GM12878 (cell line): ENCODE measurements around the gene DMAC1. TPM values are rescaled to one million over a fixed set of nuclear protein-coding genes. Genes with fewer than 3 reads are reported as not detected.

Experiments used
- ATAC-seq: fragments of 200-7000 bp; cut with Tn5 transposase; 3 replicates; pipeline ENCODE4 v1.9.1; 2020; ENCODE audit warnings: mild to moderate bottlenecking, moderate library complexity
- BruUV-seq: library from RNA; stranded (reverse); fragments of 400-500 nt; replicated peaks from 2 replicates; lab custom pipeline; 2021; lab: Mats Ljungman, UMichigan
- CTCF ChIA-PET: fragments of 300-600 bp; sonication (Branson Sonifier 250); formaldehyde crosslinking; extraction: SDS; loops from one replicate; lab custom pipeline; 2021; ENCODE audit warnings: inconsistent platforms; lab: Yijun Ruan, JAX
- POLR2A ChIA-PET: fragments of 350-600 bp; formaldehyde crosslinking; extraction: SDS; loops from one replicate; lab custom pipeline; 2021; ENCODE audit warnings: inconsistent platforms; lab: Charles Lee
- RAD21 ChIA-PET: fragments of 300-600 bp; sonication (Branson Sonifier 250); formaldehyde crosslinking; loops from one replicate; lab custom pipeline; 2023; ENCODE audit warnings: antibody characterized with exemption; ENCODE audit not compliant: unreplicated experiment; lab: Charles Lee
- SMC1A ChIA-PET: fragments of 300-600 bp; sonication (Branson Sonifier 250); formaldehyde crosslinking; loops from one replicate; lab custom pipeline; 2023; ENCODE audit not compliant: unreplicated experiment, uncharacterized antibody; lab: Charles Lee
- DNase-seq: peaks from one replicate; pipeline ENCODE4 v3.0.0-alpha.2; 2011; ENCODE audit warnings: low read depth, low spot score
- FAIRE-seq: peaks from 3 replicates; lab custom pipeline; 2011; peaks lifted over from hg19 to GRCh38; lab: Jason Lieb, UNC
- H2AFZ ChIP-seq: 2 replicates; pipeline ENCODE4 v1.6.0; 2011; ENCODE audit warnings: low read depth, low read length, control low read depth; ENCODE audit not compliant: control insufficient read depth
- H3K27ac ChIP-seq: 2 replicates; pipeline ENCODE4 v1.5.1; 2011; ENCODE audit warnings: control low read depth; ENCODE audit not compliant: control insufficient read depth, insufficient read depth
- H3K27me3 ChIP-seq, 2 experiments: replicated peaks in 1 of 2; 2 replicates each; pipeline versions ENCODE4 v1.6.0 to v1.6.1; 2011; ENCODE audit warnings: low read length in 1 of 2; ENCODE audit not compliant: control insufficient read depth in 2 of 2, insufficient read depth in 2 of 2
- H3K36me3 ChIP-seq, 2 experiments: 2 replicates each; pipeline ENCODE4 v1.5.1; 2011; ENCODE audit warnings: low read length in 1 of 2; ENCODE audit not compliant: control insufficient read depth in 2 of 2, insufficient read depth in 2 of 2
- H3K4me1 ChIP-seq: 2 replicates; pipeline ENCODE4 v1.6.1; 2011; ENCODE audit warnings: mild to moderate bottlenecking, low read length, moderate library complexity, mixed read lengths; ENCODE audit not compliant: control insufficient read depth, insufficient read depth
- H3K4me2 ChIP-seq: 2 replicates; pipeline ENCODE4 v1.6.0; 2011; ENCODE audit warnings: control low read depth; ENCODE audit not compliant: control insufficient read depth, insufficient read depth
- H3K4me3 ChIP-seq: fragments of 200-600 bp; sonication (generic); 2 replicates; pipeline ENCODE4 v1.5.1; 2016
- H3K79me2 ChIP-seq: 2 replicates; pipeline ENCODE4 v1.6.0; 2011; ENCODE audit warnings: low read length; ENCODE audit not compliant: control insufficient read depth, insufficient read depth
- H3K9ac ChIP-seq: 2 replicates; pipeline ENCODE4 v1.8.0; 2011; ENCODE audit warnings: low read length, control low read depth, mixed read lengths; ENCODE audit not compliant: control insufficient read depth, insufficient read depth
- H3K9me3 ChIP-seq: replicated peaks from 3 replicates; pipeline ENCODE4 v1.5.1; 2011; ENCODE audit warnings: mild to moderate bottlenecking, low read length; ENCODE audit not compliant: control insufficient read depth, insufficient read depth
- H4K20me1 ChIP-seq: 2 replicates; pipeline ENCODE4 v1.6.0; 2011; ENCODE audit not compliant: control insufficient read depth, insufficient read depth
- ATF7 ChIP-seq: fragments of 450-650 bp; IDR thresholded peaks from 2 replicates; pipeline ENCODE4 v1.6.1; 2016; ENCODE audit warnings: low read depth, mild to moderate bottlenecking
- BRCA1 ChIP-seq: IDR thresholded peaks from 2 replicates; pipeline ENCODE4 v1.6.1; 2011; ENCODE audit warnings: low read depth, low read length, improper control_type of control experiment
- MLLT1 ChIP-seq: fragments of 450-650 bp; IDR thresholded peaks from 2 replicates; pipeline ENCODE4 v1.6.1; 2016; ENCODE audit warnings: mild to moderate bottlenecking
- MTA2 ChIP-seq: fragments of 450-650 bp; IDR thresholded peaks from 2 replicates; pipeline ENCODE4 v1.6.1; 2016; ENCODE audit warnings: low read depth, mild to moderate bottlenecking, moderate library complexity
- PKNOX1 ChIP-seq: fragments of 450-650 bp; IDR thresholded peaks from 2 replicates; pipeline ENCODE4 v1.6.1; 2016; ENCODE audit warnings: mild to moderate bottlenecking
- RELA ChIP-seq: fragments of 450-650 bp; IDR thresholded peaks from 2 replicates; pipeline ENCODE4 v1.8.0; 2014; ENCODE audit warnings: borderline replicate concordance; ENCODE audit not compliant: partially characterized antibody
- RELB ChIP-seq: fragments of 450-650 bp; IDR thresholded peaks from 2 replicates; pipeline ENCODE4 v1.6.1; 2017; ENCODE audit warnings: low read depth, mild to moderate bottlenecking, moderate library complexity
- ZNF274 ChIP-seq: IDR thresholded peaks from one replicate; pipeline ENCODE4 v1.8.0; 2011; ENCODE audit not compliant: insufficient read length, insufficient read depth
- ZZZ3 ChIP-seq: IDR thresholded peaks from 2 replicates; pipeline ENCODE4 v1.6.1; 2011; ENCODE audit warnings: low read depth; ENCODE audit not compliant: control insufficient read depth, insufficient read length
- WGBS: methylation state at CpG from one replicate; pipeline ENCODE4 v1.1.6; 2016; ENCODE audit warnings: low lambda C conversion rate; ENCODE audit not compliant: insufficient replicate concordance, insufficient coverage; ENCODE audit errors: missing lambda C conversion rate; 5-methylcytosine and 5-hydroxymethylcytosine counted together
- in situ Hi-C: fragments of 300-500 bp; cut with MboI; formaldehyde crosslinking; loops from 9 replicates; pipeline ENCODE4 v1.14.3; 2018; ENCODE audit warnings: mixed read lengths
- intact Hi-C: fragments of 100-400 bp; cut with micrococcal nuclease; formaldehyde crosslinking; loops from one replicate; pipeline ENCODE4 v1.14.2; 2022; ENCODE audit not compliant: unreplicated experiment
- polyA plus RNA-seq, 11 experiments: library from polyadenylated mRNA; depleted of rRNA in 4 of 11; unstranded in 6 of 11; stranded (reverse) in 5 of 11; fragments of >200 nt; fragmentation: Nextera tagmentation in 4 of 11; fragmentation: Illumina TruSeq in 1 of 11; extraction: Ambion mirVana in 4 of 11; extraction: Trizol in 1 of 11; gene quantifications; 1 replicate in 1 of 11; 2 replicates in 10 of 11; pipeline versions ENCODE4 v1.2.1 to v1.2.3, GENCODE V29; 2011 to 2016; ENCODE audit warnings: inconsistent platforms in 2 of 11, missing spikeins in 2 of 11, low read depth in 1 of 11
- total RNA-seq, 4 experiments: library from RNA; depleted of rRNA in 3 of 4; stranded (reverse); fragments of >200 nt in 3 of 4; fragmentation: Illumina TruSeq in 1 of 4; extraction: Trizol in 1 of 4; gene quantifications; 2 replicates each; pipeline versions ENCODE4 v1.2.1 to v1.2.3, GENCODE V29; 2013 to 2021

The DMAC1 gene
- total and polyA plus RNA-seq, 10 of the 15 experiments (the other 5 are each of a cell fraction or from before 2014, with no cell fraction given) = 16.0 to 123 (median 44.5) TPM

GRCh38 chr9:7784472-7784871 lies 15.1 kb downstream of the DMAC1 start:
- CTCF ChIA-PET = no interaction called here
- Histone ChIP-seq H3K36me3 (no peaks in the 10 kb centered on the region; a peak in 1 of 4 replicates), H3K4me3 (no peak overlapping the region), H3K4me1 (no peaks in the 10 kb centered on the region), H3K9me3 (no peaks in the 10 kb centered on the region), H3K4me2 (no peak overlapping the region), H3K79me2 (no peaks in the 10 kb centered on the region), H2AFZ (no peak overlapping the region), H3K27ac (no peak overlapping the region), H3K9ac (no peak overlapping the region)
- POLR2A ChIA-PET = interaction anchor here (1.5 kb wide), 1 partner anchor 14 kb away, joined by 5 read pairs; no protein-coding TSS in a partner anchor
- 87% methylated on average over 6 of the region's 6 CpGs for WGBS
- SMC1A ChIA-PET = interaction anchor here (0.9 to 1.8 kb wide), 2 partner anchors 13 to 29 kb away, joined by 6 to 7 read pairs; no protein-coding TSS in a partner anchor
- intact Hi-C loops = no loop called here
- BruUV-seq = no TSS peak
- TF ChIP-seq RELB (peak; percentile 85), PKNOX1 (peak; percentile 29; the same call in 1 of the 2 replicates), BRCA1 (no peak), RELA (peak; percentile 44), ZNF274 (no peak), MTA2 (peak; percentile 95), ZZZ3 (no peak), MLLT1 (peak; percentile 73; the same call in 1 of the 2 replicates), ATF7 (peak; percentile 26; the same call in 1 of the 2 replicates)
- TF ChIP-seq, all 136 proteins: peak for 6
- H4K20me1 ChIP-seq = no peaks in the 10 kb centered on the region; the same call in 1 of the 2 replicates
- in situ Hi-C loops = loop anchor here (5.0 to 25.0 kb wide), 4 partner anchors 52 to 1897 kb away; partner anchors contain the start of gene MLANA
- DNase-seq (peak; percentile 38), ATAC-seq (peak; percentile 78), FAIRE-seq (no peak)
- H3K27me3 ChIP-seq = no peaks in the 10 kb centered on the region
- RAD21 ChIA-PET = interaction anchor here (1.4 kb wide), 1 partner anchor 17 kb away, joined by 4 read pairs; no protein-coding TSS in a partner anchor
